Stimulated activated CD8-positive, alpha-beta memory T cell treated with anti-CD3 and anti-CD28 coated beads, Interleukin-7, amount 100 ng/mL, for 1 hour (primary cell): ENCODE results near the gene C10orf95.

Experiments used
- DNase-seq, 2 donors: peaks; one replicate each; pipeline ENCODE4 v3.0.0-alpha.2; 2020; ENCODE audit warnings: low read depth in 2 of 2

C10orf95 gene

GRCh38 chr10:102434394-102435132 is 16.8 kb downstream of the C10orf95 start:
- DNase-seq, result no peak

- no peak for DNase-seq
Measured at GRCh38 chr10:102433619-102434046, 17.7 kb downstream of the C10orf95 start.

DNA sequence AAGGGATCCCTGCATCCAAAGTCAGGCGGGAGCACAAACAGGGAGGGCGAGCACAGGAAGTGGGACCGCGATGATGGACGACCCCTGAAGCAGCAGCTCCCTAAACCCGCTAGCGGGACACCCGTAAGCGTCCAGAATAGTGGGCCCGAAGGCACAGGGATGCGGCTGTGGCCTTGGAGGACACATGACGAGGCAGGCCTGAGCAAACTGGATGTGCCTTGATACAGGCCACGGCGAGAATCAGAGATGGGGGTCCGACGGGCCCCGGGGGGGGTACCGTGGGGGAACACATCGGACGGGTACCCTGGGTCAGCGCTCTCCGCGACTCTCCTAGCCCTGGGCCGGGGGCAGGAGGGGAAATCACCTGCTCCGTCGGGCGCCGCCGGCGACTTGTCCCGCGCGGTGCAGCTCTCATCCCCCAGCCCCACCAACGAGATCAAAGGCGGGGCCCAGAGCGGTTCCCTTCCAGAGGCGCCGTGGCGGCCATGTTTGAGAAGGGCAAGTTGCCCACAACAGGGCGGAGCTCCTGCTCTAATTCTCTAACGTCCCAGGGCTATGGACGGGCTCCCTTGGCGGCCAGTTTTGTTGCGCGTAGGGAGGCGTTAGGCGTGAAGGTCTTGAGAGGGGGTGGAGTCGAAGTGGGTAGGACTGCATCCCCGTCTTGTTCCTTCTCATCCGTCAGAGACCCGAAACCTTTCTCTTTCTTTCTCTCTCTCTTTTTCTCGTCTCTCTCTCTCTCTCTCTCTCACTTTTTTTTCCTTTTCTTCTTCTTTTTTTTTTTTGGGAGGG is 19.0 kb downstream of the C10orf95 start, which contains the start of gene CUEDC2:
CUEDC2 (minus strand) TSS at position 413 of the 789 bp plus-strand sequence. CDS start 7,386 bp downstream, outside the sequence.
- DNase-seq, result peak; percentile 92 to 95

GRCh38 chr10:102431452-102432124 is 19.8 kb downstream of the C10orf95 start:
- no peak for DNase-seq

GRCh38 chr10:102429468-102429867 is 21.9 kb downstream of the C10orf95 start:
- no peak for DNase-seq

- DNase-seq, result no peak
Measured at GRCh38 chr10:102426803-102427287, 24.5 kb downstream of the C10orf95 start.

DNA sequence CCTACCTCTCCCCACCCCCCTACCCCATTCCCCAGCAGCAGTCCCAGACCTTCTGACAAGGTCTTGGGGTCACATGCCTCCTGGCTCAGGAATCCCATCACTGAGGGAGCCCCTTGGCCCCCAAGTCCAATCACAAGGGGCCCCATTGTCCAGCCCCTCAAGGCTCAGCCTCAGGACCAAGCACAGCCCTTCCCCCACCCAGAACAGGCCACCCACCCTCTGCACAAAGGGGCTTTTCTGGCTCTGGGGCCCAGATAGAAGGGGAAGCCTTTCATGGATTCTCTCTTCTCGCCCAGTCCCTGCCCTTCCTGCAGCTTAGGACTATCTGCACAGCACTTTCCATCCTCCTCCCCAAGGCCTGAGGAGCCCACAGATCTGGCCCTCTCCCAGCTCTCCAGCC is 25.9 kb downstream of the C10orf95 start:
- no peak for DNase-seq

- no peak for DNase-seq
Measured at GRCh38 chr10:102424916-102425315, 26.4 kb downstream of the C10orf95 start.

GRCh38 chr10:102424145-102424544 is 27.2 kb downstream of the C10orf95 start:
- no peak for DNase-seq

DNA sequence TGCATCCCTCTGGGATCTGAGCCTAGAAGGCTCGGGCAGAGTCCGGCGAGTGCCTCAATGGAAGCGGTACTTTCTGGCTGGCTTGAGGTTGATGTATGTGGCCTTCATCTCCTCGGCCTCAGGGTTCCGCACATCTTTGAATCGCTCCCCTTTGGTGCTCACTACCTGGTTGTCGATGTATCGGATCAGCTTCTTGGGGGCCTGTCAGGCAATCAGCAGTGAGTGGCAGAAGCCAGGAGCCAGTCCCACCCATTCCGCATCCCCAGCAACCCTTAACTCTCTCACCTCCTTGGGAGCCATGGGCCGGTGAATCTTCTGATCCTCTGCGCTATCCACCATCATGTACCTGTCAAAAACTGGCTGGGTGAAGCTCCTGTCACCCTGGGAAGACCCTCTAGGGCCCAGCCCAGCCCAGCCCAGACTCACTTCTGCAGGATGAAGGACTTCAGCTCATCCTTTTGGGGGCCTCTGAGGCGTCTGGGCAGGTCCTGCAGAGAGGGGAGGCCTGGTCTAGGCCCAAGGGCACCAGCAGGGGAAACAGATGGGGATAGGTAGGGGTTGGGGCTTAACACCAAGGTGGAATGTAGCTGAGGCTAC is 27.9 kb downstream of the C10orf95 start:
- no peak for DNase-seq

GRCh38 chr10:102422545-102423129 is 28.7 kb downstream of the C10orf95 start:
- DNase-seq, result no peak

DNA sequence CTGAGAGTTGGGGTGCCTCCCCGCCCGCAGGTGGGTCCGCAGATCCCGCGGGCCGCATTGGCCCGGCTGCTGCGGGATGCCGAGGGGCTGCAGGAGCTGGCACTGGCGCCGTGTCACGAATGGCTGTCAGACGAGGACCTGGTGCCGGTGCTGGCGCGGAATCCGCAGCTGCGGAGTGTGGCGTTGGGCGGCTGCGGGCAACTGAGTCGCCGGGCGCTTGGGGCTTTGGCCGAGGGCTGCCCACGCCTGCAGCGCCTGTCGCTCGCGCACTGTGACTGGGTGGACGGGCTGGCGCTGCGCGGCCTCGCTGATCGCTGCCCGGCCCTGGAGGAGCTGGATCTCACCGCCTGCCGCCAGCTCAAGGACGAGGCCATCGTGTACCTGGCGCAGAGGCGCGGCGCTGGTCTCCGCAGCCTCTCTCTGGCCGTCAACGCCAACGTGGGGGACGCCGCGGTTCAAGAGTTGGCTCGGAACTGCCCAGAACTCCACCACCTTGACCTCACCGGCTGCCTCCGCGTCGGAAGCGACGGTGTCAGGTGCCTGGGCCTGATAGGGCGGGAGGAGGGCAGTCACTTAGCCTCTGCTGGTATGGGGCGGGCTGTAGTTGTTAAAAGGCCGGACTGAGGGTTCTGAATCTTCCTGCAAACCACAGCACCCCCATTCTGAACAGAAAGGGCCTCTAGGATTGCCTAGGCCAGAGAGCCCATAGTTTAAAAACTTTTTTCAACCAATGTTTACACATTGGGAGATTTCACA is 29.4 kb downstream of the C10orf95 start:
- DNase-seq, result no peak

DNA sequence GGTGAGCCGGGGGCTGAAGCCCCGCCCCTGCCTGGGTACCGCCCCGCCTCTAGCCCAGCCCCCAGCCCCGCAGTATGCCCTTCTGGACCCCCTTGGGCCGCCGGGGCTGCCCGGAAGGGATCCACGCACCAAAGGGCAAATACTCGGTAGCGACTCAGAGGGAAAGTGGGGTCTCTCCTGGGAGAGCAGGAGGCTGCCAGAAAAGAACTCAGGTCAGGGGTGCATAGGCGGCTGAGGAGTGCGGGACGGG is 29.9 kb downstream of the C10orf95 start:
- no peak for DNase-seq

DNA sequence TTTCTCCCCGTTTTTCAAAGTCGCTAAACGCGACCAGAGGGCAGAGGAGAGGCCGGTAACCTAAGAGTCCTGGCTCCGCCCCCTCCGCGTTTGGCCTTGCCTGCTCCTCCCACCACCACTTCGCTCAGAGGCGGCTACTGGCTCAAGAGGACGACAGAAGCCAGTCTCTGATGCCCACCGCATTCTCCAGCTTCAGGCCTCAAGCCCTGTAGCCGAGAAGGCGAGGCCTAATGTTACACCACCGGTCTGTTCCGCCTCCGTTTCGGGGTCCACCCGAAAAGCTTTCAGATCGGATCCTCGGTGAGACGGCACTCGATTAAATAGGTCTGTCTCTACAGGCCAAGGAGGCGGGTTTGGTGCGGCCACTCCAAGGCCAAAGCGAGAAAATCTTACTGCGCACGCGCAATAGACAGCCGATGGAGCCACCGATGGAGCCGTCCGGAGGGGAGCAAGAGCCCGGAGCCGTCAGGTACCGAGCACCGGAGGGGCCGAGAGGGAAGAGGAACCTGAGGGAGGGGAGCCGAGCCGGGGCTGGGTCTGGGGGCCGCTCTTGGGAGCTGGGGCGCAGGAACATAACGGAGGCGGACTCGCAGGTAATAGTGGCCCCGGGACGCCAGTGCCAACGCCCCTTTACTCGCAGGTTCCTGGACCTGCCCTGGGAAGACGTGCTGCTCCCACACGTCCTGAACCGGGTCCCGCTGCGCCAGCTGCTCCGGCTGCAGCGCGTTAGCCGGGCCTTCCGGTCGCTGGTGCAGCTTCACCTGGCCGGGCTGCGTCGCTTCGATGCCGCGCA is 30.4 kb downstream of the C10orf95 start, which contains the start of gene FBXL15:
FBXL15 (plus strand) TSS at position 123 of the 793 bp plus-strand sequence; CDS start at position 417, 294 bp downstream.
- DNase-seq, result peak; percentile 91 to 92

- no peak for DNase-seq
Measured at GRCh38 chr10:102420181-102420713, 31.1 kb downstream of the C10orf95 start.

- DNase-seq, result peak; percentile 49 to 52
Measured at GRCh38 chr10:102419269-102420180, 31.8 kb downstream of the C10orf95 start.

DNA sequence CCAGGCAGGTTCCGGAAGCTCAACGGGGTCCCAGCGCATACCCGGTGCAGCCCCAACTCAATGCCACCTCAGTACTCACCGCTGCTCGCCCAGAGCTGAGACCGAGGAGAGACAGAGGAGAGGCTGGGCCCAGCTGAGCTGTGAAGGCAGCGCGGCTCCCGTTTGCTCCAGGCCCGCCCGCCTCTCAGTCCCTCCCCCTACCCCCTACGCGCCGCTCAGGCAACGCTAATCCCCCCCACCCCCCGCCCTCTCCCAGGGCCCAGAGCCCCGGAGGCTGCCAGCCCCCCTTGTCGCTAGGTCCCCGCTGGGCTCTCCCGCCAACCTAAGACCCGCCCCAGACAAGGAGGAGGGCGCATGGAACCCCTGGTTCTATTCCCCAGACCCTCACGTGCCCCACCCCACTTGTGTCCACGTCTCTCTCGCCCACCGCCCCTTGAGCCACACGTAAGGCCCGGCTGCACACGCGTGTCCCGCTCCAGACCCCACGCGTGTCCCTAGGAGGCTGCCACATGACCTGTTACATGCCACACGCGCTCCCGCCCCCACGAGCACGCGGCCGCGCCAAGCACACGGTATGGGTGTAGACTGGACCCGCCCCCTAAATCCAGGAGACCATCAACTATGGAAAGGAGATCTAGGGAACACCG is 32.6 kb downstream of the C10orf95 start, which contains the start of gene PSD:
PSD (minus strand) TSS at position 164 of the 647 bp plus-strand sequence. CDS start 1,747 bp downstream, outside the sequence.
- no peak for DNase-seq

GRCh38 chr10:102416695-102417094 is 34.6 kb downstream of the C10orf95 start:
- DNase-seq, result no peak
